ENCODE data around the gene ACADS.

Gene ACADS

DNA sequence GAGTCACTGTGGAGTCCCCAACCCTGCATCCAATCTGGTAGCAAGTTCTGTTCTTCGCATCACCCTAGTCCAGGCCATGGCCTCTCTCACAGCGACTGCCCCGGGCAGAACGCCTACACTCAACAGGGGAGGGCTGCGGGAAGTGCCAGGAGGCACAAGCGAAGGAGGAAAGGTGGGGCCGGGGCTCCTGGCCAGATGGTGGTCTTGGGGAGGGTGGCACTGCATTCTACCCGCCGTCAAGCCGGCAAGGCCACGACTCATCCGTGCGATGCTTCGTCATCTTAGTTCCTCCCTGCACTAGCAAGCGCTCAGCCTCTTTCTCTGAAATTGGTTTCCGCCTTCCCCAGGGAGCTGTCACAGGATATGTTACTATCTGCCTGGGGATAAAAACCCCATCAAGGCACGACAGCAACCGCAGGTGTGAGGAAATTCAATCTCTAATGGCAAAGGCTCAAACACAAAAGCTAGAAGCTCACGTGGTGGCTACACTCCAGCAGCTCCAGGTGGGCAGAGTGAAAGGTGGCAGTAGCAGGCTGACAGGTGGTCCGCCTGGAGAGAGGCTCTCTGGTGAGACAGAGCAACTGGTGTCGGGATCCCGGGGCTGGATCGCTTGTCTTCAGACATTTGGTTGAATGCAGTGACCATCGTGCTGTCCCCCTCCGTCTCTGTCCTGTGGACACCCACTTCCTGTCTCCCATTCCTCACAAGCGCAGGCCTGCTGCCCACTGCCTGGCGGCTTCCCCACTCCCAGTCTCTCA is 34.1 kb downstream of the ACADS start:
- peak; percentile 64 for DNase-seq (ENCODE audit: low read depth)
- no peak overlapping the region for H3K4me3 ChIP-seq (ENCODE audit: low read length)
- no peak for TF ChIP-seq CTCF (IDR thresholded peaks at IDR 0.05; ENCODE audit: insufficient read depth, low read depth, low read length, missing control alignments)

- peak; percentile 31 for TF ChIP-seq CTCF (IDR thresholded peaks at IDR 0.05; ENCODE audit: insufficient read depth, low read depth, low read length, missing control alignments)
- no peak overlapping the region for H3K4me3 ChIP-seq (ENCODE audit: low read length)
- peak; percentile 24 for DNase-seq (ENCODE audit: low read depth)
Observed at GRCh38 chr12:120760349-120761254, 35.0 kb downstream of the ACADS start.

DNA sequence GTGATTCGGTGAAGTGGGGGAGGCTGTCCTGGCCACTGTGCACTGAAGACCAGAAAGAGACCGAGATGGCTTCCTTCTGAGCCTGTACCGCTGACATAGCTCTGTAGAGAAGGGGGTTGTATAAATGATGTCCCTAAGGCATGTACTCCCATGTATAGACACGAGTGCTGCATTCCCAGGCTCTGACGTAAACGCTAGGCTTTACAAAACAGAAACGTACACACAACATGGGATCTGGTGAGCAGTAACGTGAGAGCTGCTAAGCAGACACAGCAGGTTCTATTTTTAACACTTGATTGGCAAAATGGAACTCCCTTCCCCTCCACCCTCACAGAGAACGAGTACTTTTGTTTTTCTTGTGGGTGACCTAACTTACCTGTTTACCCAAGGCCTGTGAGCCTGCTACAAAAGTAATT is 35.9 kb downstream of the ACADS start:
- DNase-seq (ENCODE audit: low read depth) = peak; percentile 99
- H3K4me3 ChIP-seq (ENCODE audit: low read length) = no peak overlapping the region
- TF ChIP-seq CTCF (IDR thresholded peaks at IDR 0.05; ENCODE audit: insufficient read depth, low read depth, low read length, missing control alignments) = no peak

DNA sequence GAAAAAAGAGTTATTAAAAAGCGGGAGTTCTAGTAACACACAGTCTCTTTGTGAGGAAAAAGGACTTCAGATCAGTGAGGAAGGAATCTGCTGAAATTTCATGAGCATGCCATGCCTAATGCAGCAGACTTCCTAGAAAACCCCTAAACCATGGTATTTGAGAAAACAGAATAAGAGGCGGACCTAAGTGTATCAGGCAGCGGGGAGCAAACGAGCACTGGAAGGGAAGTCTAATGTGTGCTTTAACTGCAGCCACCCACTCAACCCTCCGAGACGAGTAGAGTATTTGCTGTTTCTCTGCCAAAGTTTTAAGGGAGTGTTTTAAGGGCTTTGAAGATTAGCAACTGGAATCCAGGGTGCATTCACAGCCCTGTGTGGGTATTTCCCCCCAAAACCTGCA is 36.5 kb downstream of the ACADS start:
- TF ChIP-seq CTCF (IDR thresholded peaks at IDR 0.05; ENCODE audit: insufficient read depth, low read depth, low read length, missing control alignments) = no peak
- peak; percentile 9 for DNase-seq (ENCODE audit: low read depth)
- H3K4me3 ChIP-seq (ENCODE audit: low read length) = no peak overlapping the region

DNA sequence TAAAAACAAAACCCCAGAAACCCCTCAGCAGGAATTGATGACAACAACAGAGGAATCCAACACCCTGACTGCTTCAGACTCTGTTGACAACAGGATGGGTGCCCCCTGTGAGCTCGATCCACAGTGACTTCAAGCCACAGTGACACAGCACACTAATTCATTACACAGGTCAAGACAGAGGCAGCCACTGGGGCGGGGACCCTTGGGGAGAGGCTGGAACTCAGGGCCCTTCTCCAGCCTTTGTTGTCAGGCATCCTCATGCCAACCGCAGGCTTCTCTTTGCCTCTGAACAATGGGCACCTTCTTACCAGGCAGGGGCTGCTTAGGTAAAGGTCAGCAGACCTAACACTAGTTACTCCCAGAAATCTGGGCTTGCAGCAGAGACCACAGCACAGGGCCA is 37.6 kb downstream of the ACADS start:
- no peak for DNase-seq (ENCODE audit: low read depth)
- no peak overlapping the region for H3K4me3 ChIP-seq (ENCODE audit: low read length)
- TF ChIP-seq CTCF (IDR thresholded peaks at IDR 0.05; ENCODE audit: insufficient read depth, low read depth, low read length, missing control alignments) = no peak

- no peak overlapping the region for H3K4me3 ChIP-seq (ENCODE audit: low read length)
- no peak for TF ChIP-seq CTCF (IDR thresholded peaks at IDR 0.05; ENCODE audit: insufficient read depth, low read depth, low read length, missing control alignments)
- DNase-seq (ENCODE audit: low read depth) = no peak
Observed at GRCh38 chr12:120764816-120765215, 39.2 kb downstream of the ACADS start.
